Body of pancreas (tissue), 4 donors: ENCODE measurements around the gene MRPL39.

Source experiments
- POLR2A ChIP-seq, 3 donors: fragments of 450-650 bp; IDR thresholded peaks; one replicate each; pipeline ENCODE4 v1.6.1; 2016; ENCODE audit warnings: antibody characterized with exemption in 3 of 3, mild to moderate bottlenecking in 2 of 3
- TF ChIP-seq, protein P1 (sequence below), 7 experiments: fragments of 450-650 bp in 4 of 7; fragments of 200-600 bp in 3 of 7; sonication (generic) in 3 of 7; IDR thresholded peaks; one replicate each; pipeline ENCODE4 v1.5.1; 2016 to 2019; ENCODE audit warnings: antibody characterized with exemption in 7 of 7

DNA sequence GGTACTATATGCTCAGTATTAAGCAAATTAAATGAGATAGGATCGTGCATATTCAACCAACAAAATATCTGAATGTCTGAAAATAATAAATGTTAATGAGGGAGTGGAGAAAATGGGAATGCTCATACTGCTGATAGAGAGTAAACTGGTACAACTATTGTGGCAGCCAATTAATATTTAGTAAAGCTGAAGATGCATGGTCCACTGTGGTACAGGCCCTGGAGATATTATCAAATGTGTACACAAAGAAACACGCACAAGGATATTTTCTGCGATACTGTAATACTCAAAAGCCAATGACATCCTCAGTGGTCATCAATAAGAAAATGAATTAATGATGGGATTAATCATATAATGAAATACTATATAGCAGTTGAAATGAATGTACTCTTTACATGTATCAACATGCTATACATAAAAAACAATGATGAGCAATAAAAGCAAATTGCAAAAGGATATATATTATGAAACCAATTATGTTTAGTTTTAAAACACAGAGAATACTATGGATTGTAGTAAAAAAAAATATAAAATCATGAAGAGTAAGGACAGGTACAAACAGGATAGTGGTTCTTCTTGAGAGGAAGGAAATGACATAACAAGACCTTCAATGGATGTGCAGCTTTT lies 25.0 kb downstream of the MRPL39 start:
- TF ChIP-seq, protein P1, sequence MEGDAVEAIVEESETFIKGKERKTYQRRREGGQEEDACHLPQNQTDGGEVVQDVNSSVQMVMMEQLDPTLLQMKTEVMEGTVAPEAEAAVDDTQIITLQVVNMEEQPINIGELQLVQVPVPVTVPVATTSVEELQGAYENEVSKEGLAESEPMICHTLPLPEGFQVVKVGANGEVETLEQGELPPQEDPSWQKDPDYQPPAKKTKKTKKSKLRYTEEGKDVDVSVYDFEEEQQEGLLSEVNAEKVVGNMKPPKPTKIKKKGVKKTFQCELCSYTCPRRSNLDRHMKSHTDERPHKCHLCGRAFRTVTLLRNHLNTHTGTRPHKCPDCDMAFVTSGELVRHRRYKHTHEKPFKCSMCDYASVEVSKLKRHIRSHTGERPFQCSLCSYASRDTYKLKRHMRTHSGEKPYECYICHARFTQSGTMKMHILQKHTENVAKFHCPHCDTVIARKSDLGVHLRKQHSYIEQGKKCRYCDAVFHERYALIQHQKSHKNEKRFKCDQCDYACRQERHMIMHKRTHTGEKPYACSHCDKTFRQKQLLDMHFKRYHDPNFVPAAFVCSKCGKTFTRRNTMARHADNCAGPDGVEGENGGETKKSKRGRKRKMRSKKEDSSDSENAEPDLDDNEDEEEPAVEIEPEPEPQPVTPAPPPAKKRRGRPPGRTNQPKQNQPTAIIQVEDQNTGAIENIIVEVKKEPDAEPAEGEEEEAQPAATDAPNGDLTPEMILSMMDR (IDR thresholded peaks at IDR 0.05) = no peak
- TF ChIP-seq POLR2A (IDR thresholded peaks at IDR 0.05) = no peak
